Endothelial cell of umbilical vein (primary cell): ENCODE results near the gene CMTM6. TPM values are rescaled to one million over a fixed set of nuclear protein-coding genes. Genes with fewer than 3 reads are reported as not detected.

Experiments used
- BruUV-seq: library from RNA; stranded (reverse); fragments of 400-500 nt; replicated peaks from 2 replicates; lab custom pipeline; 2021; lab: Mats Ljungman, UMichigan
- CTCF ChIA-PET: fragments of 300-600, 350-600 bp; sonication (Branson Sonifier 250); formaldehyde crosslinking; loops from one replicate; lab custom pipeline; 2021; ENCODE audit warnings: antibody characterized with exemption, inconsistent platforms; lab: Charles Lee
- POLR2A ChIA-PET: fragments of 300-600, 350-600 bp; sonication (Branson Sonifier 250); formaldehyde crosslinking; loops from one replicate; lab custom pipeline; 2021; ENCODE audit warnings: antibody characterized with exemption, inconsistent platforms; lab: Charles Lee
- DNase-seq: peaks from one replicate; pipeline ENCODE4 v3.0.0-alpha.2; 2011; ENCODE audit warnings: low read depth, low spot score
- FAIRE-seq: peaks from 2 replicates; lab custom pipeline; 2011; peaks lifted over from hg19 to GRCh38; lab: Jason Lieb, UNC
- H2AFZ ChIP-seq: 2 replicates; pipeline ENCODE4 v1.6.0; 2012; ENCODE audit warnings: low read depth, low read length, control low read depth, inconsistent platforms
- H3K27ac ChIP-seq: 2 replicates; pipeline ENCODE4 v1.5.1; 2011; ENCODE audit warnings: low read depth, mild to moderate bottlenecking, control low read depth, low read length, moderate library complexity; ENCODE audit not compliant: insufficient read depth
- H3K27me3 ChIP-seq, 2 experiments: 2 replicates each; pipeline versions ENCODE4 v1.6.0 to v1.6.1; 2011; ENCODE audit warnings: low read length in 2 of 2, mixed read lengths in 1 of 2; ENCODE audit not compliant: control insufficient read depth in 2 of 2, insufficient read depth in 2 of 2
- H3K36me3 ChIP-seq, 2 experiments: 2 replicates in 1 of 2; 3 replicates in 1 of 2; pipeline ENCODE4 v1.5.1; 2011; ENCODE audit warnings: low read length in 2 of 2, mild to moderate bottlenecking in 1 of 2, moderate library complexity in 1 of 2; ENCODE audit not compliant: control insufficient read depth in 2 of 2, insufficient read depth in 2 of 2; ENCODE audit errors: extremely low read depth in 1 of 2
- H3K4me1 ChIP-seq: 3 replicates; pipeline ENCODE4 v1.5.1; 2011; ENCODE audit warnings: mild to moderate bottlenecking, low read length; ENCODE audit not compliant: control insufficient read depth, insufficient read depth; ENCODE audit errors: extremely low read depth
- H3K4me2 ChIP-seq: 2 replicates; pipeline ENCODE4 v1.6.1; 2011; ENCODE audit warnings: low read length, control low read depth, mixed read lengths; ENCODE audit not compliant: insufficient read depth
- H3K4me3 ChIP-seq, 3 experiments: fragments of 200-600 bp in 1 of 3; sonication (generic), shearing (Covaris generic) in 1 of 3; replicated peaks in 1 of 3; 2 replicates each; pipeline ENCODE4 v1.5.1; 2011 to 2016; ENCODE audit warnings: control low read depth in 3 of 3, low read length in 3 of 3, mild to moderate bottlenecking in 2 of 3, inconsistent platforms in 1 of 3, low read depth in 1 of 3, moderate library complexity in 1 of 3; ENCODE audit not compliant: insufficient read depth in 1 of 3
- H3K79me2 ChIP-seq: 2 replicates; pipeline ENCODE4 v1.6.0; 2012; ENCODE audit warnings: low read length, inconsistent platforms; ENCODE audit not compliant: control insufficient read depth, insufficient read depth
- H3K9ac ChIP-seq: replicated peaks from 2 replicates; pipeline ENCODE3; 2011; ENCODE audit warnings: low read length, control low read depth; ENCODE audit not compliant: insufficient read depth; ENCODE audit errors: extremely low read depth
- H3K9me1 ChIP-seq: replicated peaks from 3 replicates; pipeline ENCODE4 v1.6.0; 2011; ENCODE audit warnings: mild to moderate bottlenecking, low read length; ENCODE audit not compliant: control insufficient read depth, insufficient read depth; ENCODE audit errors: extremely low read depth
- H3K9me3 ChIP-seq: replicated peaks from 2 replicates; pipeline ENCODE4 v1.5.1; 2012; ENCODE audit warnings: low read length, inconsistent platforms; ENCODE audit not compliant: control insufficient read depth, insufficient read depth
- H4K20me1 ChIP-seq: replicated peaks from 2 replicates; pipeline ENCODE3; 2011; ENCODE audit warnings: mild to moderate bottlenecking, low read length; ENCODE audit not compliant: control insufficient read depth, insufficient read depth; ENCODE audit errors: extremely low read depth
- EZH2 ChIP-seq: IDR thresholded peaks from 2 replicates; pipeline ENCODE4 v1.6.1; 2012; ENCODE audit warnings: borderline replicate concordance, low read depth, mild to moderate bottlenecking, moderate library complexity, low read length, inconsistent platforms; ENCODE audit not compliant: severe bottlenecking
- FOS ChIP-seq: IDR thresholded peaks from 2 replicates; pipeline ENCODE4 v1.6.1; 2011; ENCODE audit warnings: mild to moderate bottlenecking, low read length, moderate library complexity, borderline replicate concordance; ENCODE audit not compliant: insufficient read depth
- GATA2 ChIP-seq: IDR thresholded peaks from 2 replicates; pipeline ENCODE4 v1.7.0; 2011; ENCODE audit warnings: low read depth, mild to moderate bottlenecking, moderate library complexity, mixed read lengths, low read length; ENCODE audit not compliant: insufficient read length, insufficient read depth
- JUN ChIP-seq: IDR thresholded peaks from 2 replicates; pipeline ENCODE4 v1.6.1; 2011; ENCODE audit warnings: borderline replicate concordance, low read depth; ENCODE audit not compliant: insufficient read length, insufficient read depth
- MAX ChIP-seq: IDR thresholded peaks from 2 replicates; pipeline ENCODE4 v1.6.1; 2011; ENCODE audit not compliant: insufficient read depth, insufficient read length
- MYC ChIP-seq: IDR thresholded peaks from one replicate; pipeline ENCODE4 v1.6.1; 2011; ENCODE audit warnings: mild to moderate bottlenecking, low read depth, low read length
- POLR2A ChIP-seq: IDR thresholded peaks from 2 replicates; pipeline ENCODE4 v1.6.1; 2012; ENCODE audit warnings: low read depth, mild to moderate bottlenecking, control low read depth, low read length
- POLR2AphosphoS5 ChIP-seq: IDR thresholded peaks from 2 replicates; pipeline ENCODE4 v1.6.1; 2012; ENCODE audit warnings: low read depth, mild to moderate bottlenecking, control low read depth, low read length, moderate library complexity; ENCODE audit not compliant: insufficient read depth
- dilution Hi-C: fragments of 300-500 bp; cut with MboI; formaldehyde crosslinking; loops from one replicate; pipeline ENCODE4 v1.15.0; 2019; ENCODE audit warnings: low sequenced_read_pairs; ENCODE audit not compliant: extremely low pct_ligation_motif_present
- intact Hi-C: fragments of 100-400 bp; cut with micrococcal nuclease; formaldehyde crosslinking; loops from one replicate; pipeline ENCODE4 v1.10.0; 2022
- polyA plus RNA-seq, 4 experiments: library from polyadenylated mRNA; depleted of rRNA in 3 of 4; stranded (reverse) in 3 of 4; unstranded in 1 of 4; fragments of >200 nt; gene quantifications; 2 replicates each; pipeline versions ENCODE4 v1.2.1 to v1.2.3, GENCODE V29; 2011 to 2012; ENCODE audit warnings: missing spikeins in 1 of 4
- total RNA-seq: library from RNA; stranded (reverse); gene quantifications from 2 replicates; pipeline ENCODE4 v1.2.3, GENCODE V29; 2021
- TF ChIP-seq, protein P1 (sequence below), 2 donors: IDR thresholded peaks; 1 replicate in 1 of 2; 2 replicates in 1 of 2; pipeline ENCODE4 v1.5.1; 2011; ENCODE audit warnings: low read length in 2 of 2, mild to moderate bottlenecking in 2 of 2, moderate library complexity in 2 of 2, control low read depth in 1 of 2, inconsistent platforms in 1 of 2, low read depth in 1 of 2; ENCODE audit not compliant: insufficient read depth in 1 of 2; ENCODE audit errors: extremely low read depth in 1 of 2

The CMTM6 gene
- total and polyA plus RNA-seq, 2 donors (not counting 3 experiments of a cell fraction or from before 2014, with no cell fraction given): 38.0 to 56.3 TPM

GRCh38 chr3:32448686-32449474, 53.8 kb downstream of the CMTM6 start:
- POLR2A ChIA-PET: no interaction called here
- Histone ChIP-seq H3K9me3 (no peaks in the 10 kb centered on the region), H3K9me1 (no peaks in the 10 kb centered on the region), H3K4me1 (peaks cover 5% of the 10 kb centered on the region), H3K4me2 (no peak overlapping the region), H3K9ac (no peak overlapping the region), H4K20me1 (no peaks in the 10 kb centered on the region), H3K36me3 (peaks cover 3 to 19% of the 10 kb centered on the region in 2 experiments), H3K27ac (no peak overlapping the region), H3K27me3 (no peaks in the 10 kb centered on the region), H3K79me2 (peaks cover 26% of the 10 kb centered on the region), H2AFZ (no peak overlapping the region), H3K4me3 (no peak overlapping the region)
- BruUV-seq: no TSS peak
- TF ChIP-seq POLR2A: no peak
- CTCF ChIA-PET: interaction anchor here (0.8 to 1.7 kb wide), 3 partner anchors 9 to 74 kb away, joined by 3 to 7 read pairs (median 5); no protein-coding TSS in a partner anchor
- FAIRE-seq (no peak), DNase-seq (no peak)
- intact Hi-C loops (no loop called here), dilution Hi-C loops (no loop called here)

GRCh38 chr3:32447865-32448400, 54.7 kb downstream of the CMTM6 start:
- no TSS peak for BruUV-seq
- ChIA-PET CTCF (interaction anchor here (0.8 to 1.5 kb wide), 3 partner anchors 10 to 73 kb away, joined by 3 to 5 read pairs (median 5); no protein-coding TSS in a partner anchor), POLR2A (no interaction called here)
- H3K27ac ChIP-seq: no peak overlapping the region
- H3K4me3 ChIP-seq: no peak overlapping the region
- dilution Hi-C loops (no loop called here), intact Hi-C loops (no loop called here)
- peaks cover 13% of the 10 kb centered on the region for H3K4me1 ChIP-seq
- no peak overlapping the region for H3K4me2 ChIP-seq
- DNase-seq: no peak
- FAIRE-seq: peak; percentile 8
- no peaks in the 10 kb centered on the region for H3K9me3 ChIP-seq
- peaks cover 26% of the 10 kb centered on the region for H3K79me2 ChIP-seq
- H3K9ac ChIP-seq: no peak overlapping the region
- no peak overlapping the region for H2AFZ ChIP-seq
- no peaks in the 10 kb centered on the region for H4K20me1 ChIP-seq
- no peaks in the 10 kb centered on the region for H3K9me1 ChIP-seq
- no peaks in the 10 kb centered on the region for H3K27me3 ChIP-seq
- H3K36me3 ChIP-seq: peaks cover 0 to 19% of the 10 kb centered on the region in 2 experiments
- TF ChIP-seq FOS (no peak), POLR2AphosphoS5 (no peak), POLR2A (no peak), MYC (no peak), JUN (no peak), EZH2 (no peak), GATA2 (no peak), MAX (no peak)
- TF ChIP-seq, protein P1, sequence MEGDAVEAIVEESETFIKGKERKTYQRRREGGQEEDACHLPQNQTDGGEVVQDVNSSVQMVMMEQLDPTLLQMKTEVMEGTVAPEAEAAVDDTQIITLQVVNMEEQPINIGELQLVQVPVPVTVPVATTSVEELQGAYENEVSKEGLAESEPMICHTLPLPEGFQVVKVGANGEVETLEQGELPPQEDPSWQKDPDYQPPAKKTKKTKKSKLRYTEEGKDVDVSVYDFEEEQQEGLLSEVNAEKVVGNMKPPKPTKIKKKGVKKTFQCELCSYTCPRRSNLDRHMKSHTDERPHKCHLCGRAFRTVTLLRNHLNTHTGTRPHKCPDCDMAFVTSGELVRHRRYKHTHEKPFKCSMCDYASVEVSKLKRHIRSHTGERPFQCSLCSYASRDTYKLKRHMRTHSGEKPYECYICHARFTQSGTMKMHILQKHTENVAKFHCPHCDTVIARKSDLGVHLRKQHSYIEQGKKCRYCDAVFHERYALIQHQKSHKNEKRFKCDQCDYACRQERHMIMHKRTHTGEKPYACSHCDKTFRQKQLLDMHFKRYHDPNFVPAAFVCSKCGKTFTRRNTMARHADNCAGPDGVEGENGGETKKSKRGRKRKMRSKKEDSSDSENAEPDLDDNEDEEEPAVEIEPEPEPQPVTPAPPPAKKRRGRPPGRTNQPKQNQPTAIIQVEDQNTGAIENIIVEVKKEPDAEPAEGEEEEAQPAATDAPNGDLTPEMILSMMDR (IDR thresholded peaks at IDR 0.05; ENCODE audit: extremely low read depth in 1 of 2, insufficient read depth in 1 of 2, low read depth in 1 of 2, low read length in 2 of 2): no peak
